ENCODE measurements around the gene TAPBP.

GRCh38 chr6:33344701-33345697, 31.1 kb upstream of the TAPBP start:
- peak; percentile 60 for TF ChIP-seq RAD21 (IDR thresholded peaks at IDR 0.05; ENCODE audit: low read depth)
- peak; percentile 58 for TF ChIP-seq NFIC (IDR thresholded peaks at IDR 0.05)
- TF ChIP-seq REST (IDR thresholded peaks at IDR 0.05; ENCODE audit: low read depth): no peak
- TF ChIP-seq MAX (IDR thresholded peaks at IDR 0.05): no peak
- TF ChIP-seq EP300 (IDR thresholded peaks at IDR 0.05; ENCODE audit: borderline replicate concordance): no peak
- no peak for TF ChIP-seq USF1 (IDR thresholded peaks at IDR 0.05)
- no peak for TF ChIP-seq TAF1 (IDR thresholded peaks at IDR 0.05; ENCODE audit: low read depth)
- TF ChIP-seq ZBTB7A (IDR thresholded peaks at IDR 0.05; ENCODE audit: low read depth): no peak
- TF ChIP-seq TCF12 (IDR thresholded peaks at IDR 0.05; ENCODE audit: low read depth): 0 out of 2 replicates have a peak, but pooled peaks have one; percentile 22
- TF ChIP-seq FOXM1 (IDR thresholded peaks at IDR 0.05; ENCODE audit: borderline replicate concordance, low read depth): no peak
